ENCODE data around the gene MLLT3.

DNA sequence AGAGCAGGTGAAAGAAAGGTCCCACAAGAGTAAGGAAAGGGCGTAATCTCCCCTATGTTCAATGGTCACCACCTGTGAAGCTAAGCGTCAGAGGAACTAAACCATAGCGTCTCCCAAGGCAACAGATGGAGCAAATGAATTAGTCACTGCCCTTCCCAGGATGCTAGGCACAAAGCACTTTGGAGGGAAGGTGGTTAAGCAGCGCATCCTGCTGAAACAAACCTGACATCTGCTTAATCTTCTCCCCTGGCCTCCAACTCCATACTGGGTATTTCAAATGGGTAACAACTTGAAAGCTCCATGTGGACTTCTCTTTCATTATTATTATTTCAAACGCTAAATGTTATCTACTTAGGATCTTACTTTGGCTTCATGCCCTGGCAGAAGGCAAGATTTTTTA lies 227.3 kb downstream of the MLLT3 start:
- TF ChIP-seq, protein P1, sequence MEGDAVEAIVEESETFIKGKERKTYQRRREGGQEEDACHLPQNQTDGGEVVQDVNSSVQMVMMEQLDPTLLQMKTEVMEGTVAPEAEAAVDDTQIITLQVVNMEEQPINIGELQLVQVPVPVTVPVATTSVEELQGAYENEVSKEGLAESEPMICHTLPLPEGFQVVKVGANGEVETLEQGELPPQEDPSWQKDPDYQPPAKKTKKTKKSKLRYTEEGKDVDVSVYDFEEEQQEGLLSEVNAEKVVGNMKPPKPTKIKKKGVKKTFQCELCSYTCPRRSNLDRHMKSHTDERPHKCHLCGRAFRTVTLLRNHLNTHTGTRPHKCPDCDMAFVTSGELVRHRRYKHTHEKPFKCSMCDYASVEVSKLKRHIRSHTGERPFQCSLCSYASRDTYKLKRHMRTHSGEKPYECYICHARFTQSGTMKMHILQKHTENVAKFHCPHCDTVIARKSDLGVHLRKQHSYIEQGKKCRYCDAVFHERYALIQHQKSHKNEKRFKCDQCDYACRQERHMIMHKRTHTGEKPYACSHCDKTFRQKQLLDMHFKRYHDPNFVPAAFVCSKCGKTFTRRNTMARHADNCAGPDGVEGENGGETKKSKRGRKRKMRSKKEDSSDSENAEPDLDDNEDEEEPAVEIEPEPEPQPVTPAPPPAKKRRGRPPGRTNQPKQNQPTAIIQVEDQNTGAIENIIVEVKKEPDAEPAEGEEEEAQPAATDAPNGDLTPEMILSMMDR (IDR thresholded peaks at IDR 0.05; ENCODE audit: low read length): no peak
- no peak for TF ChIP-seq EZH2 (optimal IDR thresholded peaks at IDR 0.05; ENCODE audit: low read depth, low read length)
- TF ChIP-seq EZH2phosphoT487 (IDR thresholded peaks at IDR 0.05; ENCODE audit: low read length): no peak

Measured in MM.1S (cell line).